IMR-90 (cell line): ENCODE results near the gene PRMT2. TPM values are rescaled to one million over a fixed set of nuclear protein-coding genes. Genes with fewer than 3 reads are reported as not detected.

ENCODE experiments used
- ATAC-seq: fragments of 200-7000 bp; cut with Tn5 transposase; 2 replicates; pipeline ENCODE4 v1.9.1; 2020; ENCODE audit warnings: low read depth, mild to moderate bottlenecking, moderate library complexity
- BruUV-seq: library from RNA; stranded (reverse); fragments of 400-500 nt; replicated peaks from 2 replicates; lab custom pipeline; 2021; lab: Mats Ljungman, UMichigan
- CTCF ChIA-PET: fragments of 300-600 bp; formaldehyde crosslinking; extraction: SDS; loops from one replicate; lab custom pipeline; 2021; ENCODE audit warnings: antibody characterized with exemption; lab: Yijun Ruan, JAX
- POLR2A ChIA-PET: fragments of 300-600 bp; sonication (Branson Sonifier 250); formaldehyde crosslinking; loops from one replicate; lab custom pipeline; 2022; ENCODE audit warnings: antibody characterized with exemption; ENCODE audit not compliant: unreplicated experiment; lab: Charles Lee
- DNase-seq: peaks from one replicate; pipeline ENCODE4 v3.0.0; 2013
- H2AFZ ChIP-seq: replicated peaks from 2 replicates; pipeline ENCODE3; 2013; ENCODE audit warnings: low read length, mild to moderate bottlenecking; ENCODE audit not compliant: poor library complexity
- H2AK5ac ChIP-seq: 2 replicates; pipeline ENCODE4 v1.6.1; 2013; ENCODE audit warnings: low read depth, low read length, inconsistent platforms
- H2AK9ac ChIP-seq: replicated peaks from 2 replicates; pipeline ENCODE3; 2013; ENCODE audit warnings: mild to moderate bottlenecking, low read depth, low read length, moderate library complexity; ENCODE audit not compliant: poor library complexity
- H2BK120ac ChIP-seq: 2 replicates; pipeline ENCODE4 v1.6.1; 2013; ENCODE audit warnings: low read depth, low read length, inconsistent platforms
- H2BK15ac ChIP-seq: 3 replicates; pipeline ENCODE4 v1.6.1; 2013; ENCODE audit warnings: low read depth, low read length, inconsistent platforms
- H2BK20ac ChIP-seq: 2 replicates; pipeline ENCODE4 v1.6.1; 2013; ENCODE audit warnings: low read depth, mild to moderate bottlenecking, inconsistent platforms, low read length, moderate library complexity
- H2BK5ac ChIP-seq: 2 replicates; pipeline ENCODE4 v1.6.1; 2013; ENCODE audit warnings: mild to moderate bottlenecking, low read depth, low read length, inconsistent platforms; ENCODE audit not compliant: poor library complexity, severe bottlenecking
- H3K14ac ChIP-seq: replicated peaks from 2 replicates; pipeline ENCODE4 v1.6.1; 2013; ENCODE audit warnings: low read depth, low read length, inconsistent platforms
- H3K18ac ChIP-seq: 2 replicates; pipeline ENCODE4 v1.6.1; 2013; ENCODE audit warnings: low read depth, low read length, control low read depth
- H3K23ac ChIP-seq: 2 replicates; pipeline ENCODE4 v1.6.1; 2013; ENCODE audit warnings: low read depth, low read length, inconsistent platforms
- H3K27ac ChIP-seq: 2 replicates; pipeline ENCODE4 v1.5.1; 2013; ENCODE audit warnings: mild to moderate bottlenecking, control low read depth, low read length; ENCODE audit not compliant: insufficient read depth
- H3K27me3 ChIP-seq: 2 replicates; pipeline ENCODE4 v1.6.1; 2013; ENCODE audit warnings: low read length; ENCODE audit not compliant: control insufficient read depth, insufficient read depth
- H3K36me3 ChIP-seq: 2 replicates; pipeline ENCODE4 v1.6.1; 2013; ENCODE audit warnings: low read length, mixed read lengths; ENCODE audit not compliant: control insufficient read depth, insufficient read depth
- H3K4ac ChIP-seq: 2 replicates; pipeline ENCODE4 v1.6.1; 2013; ENCODE audit warnings: low read depth, low read length, inconsistent platforms
- H3K4me1 ChIP-seq: 2 replicates; pipeline ENCODE4 v1.6.1; 2013; ENCODE audit warnings: low read length, mixed read lengths; ENCODE audit not compliant: control insufficient read depth, insufficient read depth
- H3K4me2 ChIP-seq: 2 replicates; pipeline ENCODE4 v1.6.1; 2013; ENCODE audit warnings: low read depth, mild to moderate bottlenecking, control low read depth, low read length, moderate library complexity
- H3K4me3 ChIP-seq: 2 replicates; pipeline ENCODE4 v1.5.1; 2013; ENCODE audit warnings: low read depth, mild to moderate bottlenecking, control low read depth, low read length, moderate library complexity; ENCODE audit not compliant: insufficient read depth
- H3K56ac ChIP-seq: 2 replicates; pipeline ENCODE4 v1.6.1; 2013; ENCODE audit warnings: low read length, inconsistent platforms; ENCODE audit not compliant: insufficient read depth; ENCODE audit errors: extremely low read depth
- H3K79me1 ChIP-seq, 2 experiments: 2 replicates each; pipeline ENCODE4 v1.6.1; 2013; ENCODE audit warnings: low read length in 2 of 2, inconsistent platforms in 1 of 2, low read depth in 1 of 2
- H3K9ac ChIP-seq: 2 replicates; pipeline ENCODE4 v1.6.1; 2013; ENCODE audit warnings: low read depth, low read length, control low read depth
- H3K9me1 ChIP-seq: 2 replicates; pipeline ENCODE4 v1.6.1; 2013; ENCODE audit warnings: low read length, inconsistent platforms; ENCODE audit not compliant: insufficient read depth
- H3K9me3 ChIP-seq: 2 replicates; pipeline ENCODE4 v1.6.1; 2013; ENCODE audit warnings: low read length; ENCODE audit not compliant: control insufficient read depth, insufficient read depth
- H4K20me1 ChIP-seq: 2 replicates; pipeline ENCODE4 v1.6.1; 2013; ENCODE audit warnings: low read length, inconsistent platforms; ENCODE audit not compliant: insufficient read depth
- H4K5ac ChIP-seq: 2 replicates; pipeline ENCODE4 v1.6.1; 2013; ENCODE audit warnings: mild to moderate bottlenecking, low read depth, low read length, control low read depth
- H4K8ac ChIP-seq, 2 experiments: 2 replicates each; pipeline ENCODE4 v1.6.1; 2013; ENCODE audit warnings: low read depth in 2 of 2, low read length in 2 of 2, control low read depth in 1 of 2, inconsistent platforms in 1 of 2
- H4K91ac ChIP-seq: 2 replicates; pipeline ENCODE4 v1.6.1; 2013; ENCODE audit warnings: low read depth, low read length, inconsistent platforms; ENCODE audit not compliant: insufficient read depth
- BHLHE40 ChIP-seq: fragments of 150-350 bp; IDR thresholded peaks from 2 replicates; pipeline ENCODE4 v1.6.1; 2016; ENCODE audit warnings: mild to moderate bottlenecking, low read depth, low read length
- CEBPB ChIP-seq: IDR thresholded peaks from 2 replicates; pipeline ENCODE4 v1.6.1; 2012; ENCODE audit warnings: low read depth, low read length, improper control_type of control experiment
- CHD1 ChIP-seq: IDR thresholded peaks from 2 replicates; pipeline ENCODE4 v1.6.1; 2012; ENCODE audit warnings: low read depth, low read length, improper control_type of control experiment
- FOS ChIP-seq: fragments of 150-350 bp; IDR thresholded peaks from 2 replicates; pipeline ENCODE4 v1.6.1; 2016; ENCODE audit warnings: low read depth, low read length
- MAFK ChIP-seq: IDR thresholded peaks from 2 replicates; pipeline ENCODE4 v1.6.1; 2012; ENCODE audit warnings: low read depth, low read length, improper control_type of control experiment
- MXI1 ChIP-seq: IDR thresholded peaks from 2 replicates; pipeline ENCODE4 v1.6.1; 2012; ENCODE audit warnings: low read depth, mild to moderate bottlenecking, low read length, moderate library complexity, borderline replicate concordance
- NFE2L2 ChIP-seq: fragments of 150-350 bp; IDR thresholded peaks from 2 replicates; pipeline ENCODE4 v1.6.1; 2016; ENCODE audit warnings: low read depth, mild to moderate bottlenecking, low read length
- POLR2A ChIP-seq: IDR thresholded peaks from 2 replicates; pipeline ENCODE4 v1.6.1; 2012; ENCODE audit warnings: mild to moderate bottlenecking, low read depth, low read length
- RAD21 ChIP-seq: IDR thresholded peaks from 2 replicates; pipeline ENCODE4 v1.6.1; 2012; ENCODE audit warnings: low read length, improper control_type of control experiment
- RCOR1 ChIP-seq: IDR thresholded peaks from 2 replicates; pipeline ENCODE4 v1.6.1; 2012; ENCODE audit warnings: mild to moderate bottlenecking, low read length, improper control_type of control experiment; ENCODE audit not compliant: insufficient replicate concordance
- RFX5 ChIP-seq: IDR thresholded peaks from 2 replicates; pipeline ENCODE4 v1.8.0; 2012; ENCODE audit warnings: low read depth, mild to moderate bottlenecking, low read length, moderate library complexity
- SMC3 ChIP-seq: fragments of 150-350 bp; IDR thresholded peaks from 2 replicates; pipeline ENCODE4 v1.6.1; 2016; ENCODE audit warnings: low read depth, mild to moderate bottlenecking, antibody characterized with exemption, low read length, moderate library complexity
- WGBS, 2 experiments: methylation state at CpG; one replicate each; pipeline versions ENCODE4 v1.1.5 to v1.1.7; 2013; ENCODE audit warnings: missing lambda C conversion rate in 2 of 2; ENCODE audit not compliant: insufficient read length in 1 of 2; ENCODE audit errors: extremely low coverage in 2 of 2; 5-methylcytosine and 5-hydroxymethylcytosine counted together
- dilution Hi-C: fragments of 300-500 bp; cut with HindIII; formaldehyde crosslinking; loops from one replicate; pipeline ENCODE4 v1.14.3; 2018; ENCODE audit warnings: low sequenced_read_pairs; ENCODE audit not compliant: unreplicated experiment
- in situ Hi-C: fragments of 300-500 bp; cut with MboI; formaldehyde crosslinking; loops from 3 replicates; pipeline ENCODE4 v1.14.3; 2019; ENCODE audit warnings: low sequenced_read_pairs, inconsistent platforms, mixed read lengths
- intact Hi-C: fragments of 100-400 bp; cut with micrococcal nuclease; formaldehyde crosslinking; loops from 2 replicates; pipeline ENCODE4 v1.10.0; 2022
- polyA plus RNA-seq, 3 experiments: library from polyadenylated mRNA; depleted of rRNA; stranded (reverse); fragments of >200 nt; gene quantifications; 2 replicates each; pipeline ENCODE4 v1.2.3, GENCODE V29; 2012; ENCODE audit warnings: low replicate concordance in 1 of 3
- total RNA-seq: library from RNA; depleted of rRNA; stranded (reverse); fragments of >200 nt; gene quantifications from 2 replicates; pipeline ENCODE4 v1.2.3, GENCODE V29; 2012
- TF ChIP-seq, protein P1 (sequence below): conservative IDR thresholded peaks from 2 replicates; pipeline ENCODE4 v1.5.1; 2012; ENCODE audit warnings: mild to moderate bottlenecking, low read depth, low read length, improper control_type of control experiment
- TF ChIP-seq, protein P2 (sequence below): fragments of 150-350 bp; IDR thresholded peaks from 2 replicates; pipeline ENCODE4 v1.6.1; 2017; ENCODE audit warnings: mild to moderate bottlenecking, antibody characterized with exemption, low read length, low read depth

PRMT2 gene
- total and polyA plus RNA-seq, 2 of the 4 experiments (the other 2 are of a cell fraction): 126 to 159 TPM

DNA sequence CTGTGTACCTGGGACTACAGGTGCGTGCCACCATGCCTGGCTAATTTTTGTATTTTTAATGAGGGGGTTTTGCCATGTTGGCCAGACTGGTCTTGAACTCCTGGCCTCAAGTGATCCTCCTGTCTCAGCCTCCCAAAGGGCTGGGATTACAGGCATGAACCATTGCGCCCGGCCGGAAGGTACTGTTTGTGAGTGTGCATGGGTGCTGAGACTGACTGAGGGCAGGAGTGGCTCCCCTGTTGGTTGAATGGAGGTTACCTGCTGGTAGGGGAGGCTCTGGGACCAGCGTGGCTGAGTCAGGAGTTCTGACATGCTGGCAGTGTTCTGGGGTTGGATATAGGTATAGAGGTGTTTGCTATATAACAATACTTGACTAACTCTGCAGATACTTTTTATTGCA is 10.4 kb downstream of the PRMT2 start:
- Histone ChIP-seq H4K8ac (no peak overlapping the region), H2AFZ (no peak overlapping the region), H3K36me3 (peaks cover 72% of the 10 kb centered on the region), H2BK15ac (no peak overlapping the region), H4K20me1 (peaks cover 31% of the 10 kb centered on the region), H3K27ac (no peak overlapping the region), H2AK9ac (no peak overlapping the region), H4K5ac (no peak overlapping the region), H3K14ac (no peak overlapping the region), H3K56ac (no peak overlapping the region), H3K27me3 (no peaks in the 10 kb centered on the region), H3K9me1 (peaks cover 6% of the 10 kb centered on the region; the same call in 1 of the 2 replicates), H3K4me2 (no peak overlapping the region), H2BK5ac (no peak overlapping the region), H3K9ac (no peak overlapping the region), H3K23ac (no peak overlapping the region), H3K9me3 (no peaks in the 10 kb centered on the region), H4K91ac (no peak overlapping the region), H3K4ac (no peak overlapping the region), H2BK20ac (no peak overlapping the region), H2AK5ac (no peak overlapping the region), H3K4me1 (no peaks in the 10 kb centered on the region; the same call in 1 of the 2 replicates), H3K79me1 (peaks cover 54 to 81% of the 10 kb centered on the region in 2 experiments), H3K18ac (no peak overlapping the region), H3K4me3 (no peak overlapping the region), H2BK120ac (no peak overlapping the region)
- DNase-seq (no peak), ATAC-seq (no peak)
- BruUV-seq: no TSS peak
- TF ChIP-seq NFE2L2 (no peak), RFX5 (no peak), RCOR1 (no peak), RAD21 (no peak), CHD1 (no peak), MAFK (no peak), FOS (no peak), CEBPB (no peak), SMC3 (no peak), MXI1 (no peak), POLR2A (no peak), BHLHE40 (no peak)
- TF ChIP-seq, protein P1, sequence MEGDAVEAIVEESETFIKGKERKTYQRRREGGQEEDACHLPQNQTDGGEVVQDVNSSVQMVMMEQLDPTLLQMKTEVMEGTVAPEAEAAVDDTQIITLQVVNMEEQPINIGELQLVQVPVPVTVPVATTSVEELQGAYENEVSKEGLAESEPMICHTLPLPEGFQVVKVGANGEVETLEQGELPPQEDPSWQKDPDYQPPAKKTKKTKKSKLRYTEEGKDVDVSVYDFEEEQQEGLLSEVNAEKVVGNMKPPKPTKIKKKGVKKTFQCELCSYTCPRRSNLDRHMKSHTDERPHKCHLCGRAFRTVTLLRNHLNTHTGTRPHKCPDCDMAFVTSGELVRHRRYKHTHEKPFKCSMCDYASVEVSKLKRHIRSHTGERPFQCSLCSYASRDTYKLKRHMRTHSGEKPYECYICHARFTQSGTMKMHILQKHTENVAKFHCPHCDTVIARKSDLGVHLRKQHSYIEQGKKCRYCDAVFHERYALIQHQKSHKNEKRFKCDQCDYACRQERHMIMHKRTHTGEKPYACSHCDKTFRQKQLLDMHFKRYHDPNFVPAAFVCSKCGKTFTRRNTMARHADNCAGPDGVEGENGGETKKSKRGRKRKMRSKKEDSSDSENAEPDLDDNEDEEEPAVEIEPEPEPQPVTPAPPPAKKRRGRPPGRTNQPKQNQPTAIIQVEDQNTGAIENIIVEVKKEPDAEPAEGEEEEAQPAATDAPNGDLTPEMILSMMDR: no peak
- TF ChIP-seq, protein P2, sequence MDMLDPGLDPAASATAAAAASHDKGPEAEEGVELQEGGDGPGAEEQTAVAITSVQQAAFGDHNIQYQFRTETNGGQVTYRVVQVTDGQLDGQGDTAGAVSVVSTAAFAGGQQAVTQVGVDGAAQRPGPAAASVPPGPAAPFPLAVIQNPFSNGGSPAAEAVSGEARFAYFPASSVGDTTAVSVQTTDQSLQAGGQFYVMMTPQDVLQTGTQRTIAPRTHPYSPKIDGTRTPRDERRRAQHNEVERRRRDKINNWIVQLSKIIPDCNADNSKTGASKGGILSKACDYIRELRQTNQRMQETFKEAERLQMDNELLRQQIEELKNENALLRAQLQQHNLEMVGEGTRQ: no peak
- in situ Hi-C loops (no loop called here), dilution Hi-C loops (no loop called here), intact Hi-C loops (no loop called here)
- WGBS, 2 experiments: no CpG with 5 or more reads among the region's 5 CpGs
- ChIA-PET CTCF (no interaction called here), POLR2A (no interaction called here)
